Osteocyte (in vitro differentiated cells): ENCODE results near the gene CDC42BPG. TPM values are rescaled to one million over a fixed set of nuclear protein-coding genes. Genes with fewer than 3 reads are reported as not detected.

Experiments
- DNase-seq: peaks from one replicate; pipeline ENCODE4 v3.0.0; 2021; ENCODE audit warnings: mixed read lengths; ENCODE audit not compliant: unreplicated experiment; ENCODE audit errors: extremely low spot score
- H3K27ac Mint-ChIP-seq: one replicate; pipeline ENCODE4 v1.8.0; 2021; ENCODE audit warnings: mild to moderate bottlenecking, mixed read lengths; ENCODE audit not compliant: unreplicated experiment
- H3K27me3 Mint-ChIP-seq: one replicate; pipeline ENCODE4 v1.8.0; 2021; ENCODE audit warnings: mixed read lengths; ENCODE audit not compliant: unreplicated experiment
- H3K36me3 Mint-ChIP-seq: one replicate; pipeline ENCODE4 v1.8.0; 2021; ENCODE audit warnings: mixed read lengths; ENCODE audit not compliant: unreplicated experiment
- H3K4me1 Mint-ChIP-seq: one replicate; pipeline ENCODE4 v1.8.0; 2021; ENCODE audit warnings: mixed read lengths; ENCODE audit not compliant: unreplicated experiment
- H3K4me3 Mint-ChIP-seq: one replicate; pipeline ENCODE4 v1.8.0; 2021; ENCODE audit warnings: mild to moderate bottlenecking, moderate library complexity, mixed read lengths; ENCODE audit not compliant: unreplicated experiment
- H3K9me3 Mint-ChIP-seq: one replicate; pipeline ENCODE4 v1.8.0; 2021; ENCODE audit warnings: mixed read lengths; ENCODE audit not compliant: unreplicated experiment
- total RNA-seq: library from RNA; stranded (reverse); gene quantifications from 2 replicates; pipeline ENCODE4 v1.2.1, GENCODE V29; 2021
- TF ChIP-seq, protein P1 (sequence below): fragments of 200-600 bp; sonication (generic); IDR thresholded peaks from 2 replicates; pipeline ENCODE4 v1.5.0; 2021; ENCODE audit warnings: antibody characterized with exemption, mild to moderate bottlenecking, moderate library complexity

CDC42BPG gene
- total RNA-seq, 1 donor from 2014 or later, result 1.7 TPM

DNA sequence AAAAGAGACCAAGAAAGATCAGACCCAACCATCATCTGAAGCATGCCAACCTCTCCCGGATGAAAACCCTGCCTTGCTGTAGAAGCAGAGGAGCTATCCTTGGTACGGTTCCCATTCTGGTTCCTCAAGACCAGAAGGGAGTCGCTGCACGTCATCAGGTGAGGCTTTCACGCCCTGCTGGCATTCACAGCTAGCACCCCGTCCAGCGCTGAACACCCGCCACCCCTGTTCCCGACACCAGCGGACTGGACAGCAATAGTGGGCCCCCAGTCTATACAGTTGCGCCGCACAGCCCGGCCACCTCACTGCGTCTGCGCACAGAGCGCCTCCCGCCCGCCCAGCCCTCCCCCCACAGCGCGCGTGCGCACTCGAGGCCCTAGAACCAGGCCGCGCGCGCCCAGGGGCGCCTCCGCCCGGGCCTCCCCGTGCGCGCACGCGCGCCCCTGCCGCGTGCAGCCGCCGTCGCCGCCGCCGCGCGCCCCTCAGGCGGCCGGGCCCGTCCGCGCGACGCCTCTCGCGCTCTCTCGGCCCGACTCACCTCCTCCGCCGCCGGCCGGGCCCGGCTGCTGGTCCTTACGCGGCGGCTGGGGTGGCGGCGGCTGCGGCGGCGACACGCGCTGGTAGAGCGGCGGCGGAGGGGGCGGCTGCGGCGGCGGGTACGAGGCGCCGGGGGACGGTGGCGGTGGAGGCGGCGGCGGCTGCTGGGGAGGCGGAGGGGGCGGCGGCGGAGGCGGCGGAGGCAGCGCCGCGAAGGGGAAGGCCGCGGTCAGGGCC lies 66.8 kb downstream of the CDC42BPG start:
- H3K4me3 Mint-ChIP-seq, result peak overlapping the region; percentile 81
- peak overlapping the region; percentile 70 for H3K27ac Mint-ChIP-seq
- TF ChIP-seq, protein P1, sequence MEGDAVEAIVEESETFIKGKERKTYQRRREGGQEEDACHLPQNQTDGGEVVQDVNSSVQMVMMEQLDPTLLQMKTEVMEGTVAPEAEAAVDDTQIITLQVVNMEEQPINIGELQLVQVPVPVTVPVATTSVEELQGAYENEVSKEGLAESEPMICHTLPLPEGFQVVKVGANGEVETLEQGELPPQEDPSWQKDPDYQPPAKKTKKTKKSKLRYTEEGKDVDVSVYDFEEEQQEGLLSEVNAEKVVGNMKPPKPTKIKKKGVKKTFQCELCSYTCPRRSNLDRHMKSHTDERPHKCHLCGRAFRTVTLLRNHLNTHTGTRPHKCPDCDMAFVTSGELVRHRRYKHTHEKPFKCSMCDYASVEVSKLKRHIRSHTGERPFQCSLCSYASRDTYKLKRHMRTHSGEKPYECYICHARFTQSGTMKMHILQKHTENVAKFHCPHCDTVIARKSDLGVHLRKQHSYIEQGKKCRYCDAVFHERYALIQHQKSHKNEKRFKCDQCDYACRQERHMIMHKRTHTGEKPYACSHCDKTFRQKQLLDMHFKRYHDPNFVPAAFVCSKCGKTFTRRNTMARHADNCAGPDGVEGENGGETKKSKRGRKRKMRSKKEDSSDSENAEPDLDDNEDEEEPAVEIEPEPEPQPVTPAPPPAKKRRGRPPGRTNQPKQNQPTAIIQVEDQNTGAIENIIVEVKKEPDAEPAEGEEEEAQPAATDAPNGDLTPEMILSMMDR, result no peak
- peak; percentile 93 for DNase-seq
- H3K4me1 Mint-ChIP-seq, result peaks cover 31% of the 10 kb centered on the region
- H3K9me3 Mint-ChIP-seq, result no peaks in the 10 kb centered on the region
- H3K36me3 Mint-ChIP-seq, result peaks cover 37% of the 10 kb centered on the region
- no peaks in the 10 kb centered on the region for H3K27me3 Mint-ChIP-seq

DNA sequence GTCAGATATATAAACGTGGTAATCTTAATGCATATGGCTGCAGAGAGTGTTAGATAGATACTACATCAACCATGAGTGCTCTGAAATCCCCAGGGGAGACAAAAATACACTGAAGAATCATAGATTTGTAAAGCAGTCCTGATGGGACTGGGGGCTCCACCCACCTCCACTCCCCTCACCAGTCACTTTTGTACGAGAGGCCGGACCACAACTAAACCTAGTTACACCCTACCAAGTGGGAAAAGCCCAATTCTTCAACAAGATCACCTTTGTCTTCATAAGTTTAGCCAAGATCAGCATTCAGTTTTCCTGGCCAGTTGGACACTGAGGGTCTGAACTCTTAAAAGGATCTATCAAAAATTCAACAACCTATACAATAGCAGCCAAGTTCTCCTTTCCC lies 67.6 kb downstream of the CDC42BPG start:
- no peaks in the 10 kb centered on the region for H3K27me3 Mint-ChIP-seq
- no peak for DNase-seq
- H3K36me3 Mint-ChIP-seq, result peaks cover 43% of the 10 kb centered on the region

DNA sequence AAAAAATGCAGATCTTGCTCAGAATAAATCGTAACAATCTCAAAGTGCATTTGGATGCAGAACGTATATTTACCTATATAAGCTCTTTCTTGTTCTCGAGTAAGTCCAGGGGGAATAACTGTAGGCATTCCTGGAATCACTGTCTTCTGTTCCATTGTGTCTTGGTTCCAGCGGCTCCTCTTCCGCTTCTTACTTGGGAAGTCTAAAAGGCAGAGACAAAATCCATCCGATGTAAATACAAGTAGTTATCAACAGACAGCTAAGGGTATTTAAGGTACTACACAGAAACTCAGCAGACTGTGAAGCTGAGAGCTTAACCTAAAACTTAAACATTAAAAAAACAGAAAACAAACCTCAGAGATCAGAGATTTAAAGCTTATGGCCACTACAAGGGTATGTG lies 68.0 kb downstream of the CDC42BPG start:
- TF ChIP-seq, protein P1, result no peak
- H3K36me3 Mint-ChIP-seq, result peaks cover 47% of the 10 kb centered on the region
- H3K27me3 Mint-ChIP-seq, result no peaks in the 10 kb centered on the region
- peak overlapping the region; percentile 81 for H3K4me3 Mint-ChIP-seq
- peaks cover 32% of the 10 kb centered on the region for H3K4me1 Mint-ChIP-seq
- H3K27ac Mint-ChIP-seq, result peak overlapping the region; percentile 1
- no peak for DNase-seq
- H3K9me3 Mint-ChIP-seq, result no peaks in the 10 kb centered on the region

More for the DNA sequence above, 67.6 kb downstream of the CDC42BPG start:
- Mint-ChIP-seq H3K4me3 (peak overlapping the region; percentile 81), H3K9me3 (no peaks in the 10 kb centered on the region), H3K27ac (peak overlapping the region; percentile 70), H3K4me1 (peaks cover 32% of the 10 kb centered on the region)
- TF ChIP-seq, protein P1, result no peak

DNA sequence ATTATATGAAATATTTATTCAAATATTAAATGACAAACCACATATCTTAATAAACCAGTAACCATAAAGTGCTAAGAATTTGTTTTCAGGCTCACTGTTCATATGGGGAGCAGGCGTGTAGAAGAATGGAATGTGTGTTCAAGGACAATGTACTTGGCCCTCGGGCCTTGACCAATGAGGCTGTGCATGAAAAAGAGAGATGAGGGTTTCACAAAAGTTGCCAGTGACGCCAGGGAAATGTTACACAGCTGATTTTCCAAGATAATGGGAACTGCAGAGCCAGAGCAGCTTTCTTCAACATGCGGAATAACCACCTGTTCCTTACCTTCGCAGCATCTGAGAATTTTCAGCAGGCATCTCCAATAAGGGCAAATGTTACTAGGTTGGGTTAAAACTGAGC lies 70.3 kb downstream of the CDC42BPG start:
- DNase-seq, result no peak
- no peaks in the 10 kb centered on the region for H3K9me3 Mint-ChIP-seq
- no peaks in the 10 kb centered on the region for H3K27me3 Mint-ChIP-seq
- peaks cover 57% of the 10 kb centered on the region for H3K36me3 Mint-ChIP-seq
- peaks cover 28% of the 10 kb centered on the region for H3K4me1 Mint-ChIP-seq
- no peak overlapping the region for H3K27ac Mint-ChIP-seq
- H3K4me3 Mint-ChIP-seq, result no peak overlapping the region
- TF ChIP-seq, protein P1, result no peak

Other genes with a start within 250 kb of the CDC42BPG start
- gene NRXN2, start 121.5 kb downstream of the CDC42BPG start, total RNA-seq, result 2.6 and 2.7 TPM in 2 replicates
- 10.3 and 11.2 TPM in 2 replicates for gene RASGRP2, start 100.5 kb downstream of the CDC42BPG start, total RNA-seq
- gene PYGM, start 84.7 kb downstream of the CDC42BPG start, total RNA-seq, result 0.73 and 0.84 TPM in 2 replicates
- 267 and 290 TPM in 2 replicates for gene SF1, start 66.1 kb downstream of the CDC42BPG start, total RNA-seq
- 16.0 and 18.6 TPM in 2 replicates for gene MAP4K2, start 41.4 kb downstream of the CDC42BPG start, total RNA-seq
- 27.1 and 29.2 TPM in 2 replicates for gene MEN1, start 34.1 kb downstream of the CDC42BPG start, total RNA-seq
- gene EHD1, start 34.0 kb upstream of the CDC42BPG start, total RNA-seq, result 57.4 and 61.0 TPM in 2 replicates
- gene ATG2A, start 72.6 kb upstream of the CDC42BPG start, total RNA-seq, result 23.6 and 28.7 TPM in 2 replicates
- gene PPP2R5B, start 80.0 kb upstream of the CDC42BPG start, total RNA-seq, result 21.3 and 26.8 TPM in 2 replicates
- not detected in 2 replicates for gene GPHA2, start 91.2 kb upstream of the CDC42BPG start, total RNA-seq
- not detected in 2 replicates for gene MAJIN, start 127.5 kb upstream of the CDC42BPG start, total RNA-seq
- gene BATF2, start 152.3 kb upstream of the CDC42BPG start, total RNA-seq, result not detected in 2 replicates
- 118 and 124 TPM in 2 replicates for gene ARL2, start 169.5 kb upstream of the CDC42BPG start, total RNA-seq
- 26.9 and 30.0 TPM in 2 replicates for gene SNX15, start 182.8 kb upstream of the CDC42BPG start, total RNA-seq
- gene SAC3D1, start 196.6 kb upstream of the CDC42BPG start, total RNA-seq, result 15.0 and 15.6 TPM in 2 replicates
- not detected in 2 replicates for gene NAALADL1, start 213.9 kb upstream of the CDC42BPG start, total RNA-seq
- 6.0 and 7.1 TPM in 2 replicates for gene CDCA5, start 239.4 kb upstream of the CDC42BPG start, total RNA-seq
- gene ZFPL1, start 239.6 kb upstream of the CDC42BPG start, total RNA-seq, result 49.5 and 55.3 TPM in 2 replicates